Islet precursor cell (in vitro differentiated cells): Measurements from ENCODE around the gene VNN1.
"Not testable (repeated sequence)": the region's sequence is repeated elsewhere in the genome, so short reads cannot be mapped to it uniquely, and the experiment has no call there.

Experiments
- DNase-seq: peaks from one replicate; pipeline ENCODE4 v3.0.0-alpha.2; 2018

VNN1 gene

DNA sequence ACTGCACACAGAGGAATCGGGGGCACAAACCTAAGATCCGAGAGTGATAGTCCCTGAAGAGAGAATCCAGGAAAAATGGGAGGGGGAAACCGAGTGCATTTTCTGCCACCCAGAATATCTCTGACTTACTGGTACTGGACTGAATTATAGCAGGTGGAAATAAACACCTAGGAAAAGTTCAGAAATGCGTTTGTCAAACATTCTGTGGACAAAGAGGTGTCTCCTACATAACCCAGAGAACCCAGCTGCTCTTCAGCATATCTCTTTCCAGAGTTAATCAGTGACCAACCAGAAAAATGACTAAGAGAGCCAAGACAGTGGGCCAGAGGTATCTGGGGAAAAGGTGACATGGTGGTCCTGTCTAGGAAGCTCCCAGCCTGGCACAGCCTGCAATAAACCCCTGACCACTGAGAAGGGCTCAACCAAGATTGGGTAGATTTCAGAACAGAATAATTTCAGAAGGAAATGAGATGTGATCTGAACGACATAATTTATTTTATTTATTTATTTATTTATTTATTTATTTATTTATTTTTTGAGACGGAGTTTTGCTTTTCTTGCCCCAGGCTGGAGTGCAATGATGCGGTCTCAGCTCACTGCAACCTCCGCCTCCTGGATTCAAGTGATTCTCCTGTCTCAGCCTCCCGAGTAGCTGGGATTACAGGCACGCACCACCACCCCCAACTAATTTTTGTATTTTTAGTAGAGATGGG, 6.0 kb upstream of the VNN1 start:
- no peak for DNase-seq

DNA sequence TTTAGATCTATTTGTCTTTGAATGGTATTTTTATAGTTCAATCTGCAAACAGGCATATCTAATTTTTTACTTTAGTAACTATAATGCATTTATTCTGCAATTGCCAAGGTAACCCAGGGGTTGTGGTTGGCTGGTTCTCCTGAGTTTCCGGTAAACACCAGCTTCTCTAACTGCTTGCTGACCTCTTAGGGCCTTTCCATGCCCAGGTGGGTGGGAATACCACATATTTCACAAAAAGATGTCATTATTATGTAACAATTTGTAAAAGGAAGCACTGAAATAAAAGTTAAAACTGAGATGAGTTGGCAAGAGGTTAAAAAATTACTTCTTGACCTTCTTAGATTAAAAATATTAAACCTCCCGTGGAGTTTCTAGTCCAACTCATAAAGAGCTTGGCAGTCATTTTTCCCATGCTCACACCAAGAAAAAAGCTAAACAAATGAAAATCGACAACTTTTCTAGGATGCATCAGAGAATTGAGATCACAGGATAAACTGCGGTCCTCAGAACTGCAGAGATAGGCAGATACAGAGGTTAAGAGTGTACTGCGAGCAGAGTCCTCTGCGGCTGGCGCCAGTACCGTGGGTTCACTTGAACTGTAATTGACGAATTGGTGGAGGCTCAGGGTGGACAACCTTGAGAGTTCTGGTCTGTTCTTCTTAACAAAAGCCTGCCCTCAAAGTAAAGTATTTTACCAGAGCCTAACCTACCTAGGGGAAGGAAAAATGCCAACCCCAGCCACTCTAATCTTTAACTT, 2.2 kb upstream of the VNN1 start:
- no peak for DNase-seq

GRCh38 chr6:132715204-132715603, 1.3 kb upstream of the VNN1 start:
- DNase-seq: peak; percentile 89

DNA sequence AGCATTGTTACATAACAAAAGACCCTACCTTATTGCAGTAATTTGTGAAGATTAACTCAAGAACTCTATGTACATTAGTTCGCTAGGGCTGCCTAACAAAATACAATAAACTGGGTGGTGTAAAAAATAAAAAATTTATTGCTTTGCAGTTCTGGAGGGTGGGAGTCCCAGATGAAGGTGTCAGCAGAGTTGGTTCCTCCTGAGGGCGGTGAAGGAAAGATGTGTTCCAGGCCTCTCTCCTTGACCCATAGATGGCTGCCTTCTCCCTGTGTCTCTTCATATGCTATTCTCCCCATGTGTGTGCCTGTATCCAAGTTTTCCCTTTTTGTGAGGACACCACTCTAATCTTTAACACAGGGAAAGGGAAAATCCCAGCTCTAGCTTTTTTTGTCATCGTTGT, 305 bp upstream of the VNN1 start:
- no peak for DNase-seq

- no peak for DNase-seq
These were observed 1.5 kb downstream of the VNN1 start for GRCh38 chr6:132712366-132712765.

DNA sequence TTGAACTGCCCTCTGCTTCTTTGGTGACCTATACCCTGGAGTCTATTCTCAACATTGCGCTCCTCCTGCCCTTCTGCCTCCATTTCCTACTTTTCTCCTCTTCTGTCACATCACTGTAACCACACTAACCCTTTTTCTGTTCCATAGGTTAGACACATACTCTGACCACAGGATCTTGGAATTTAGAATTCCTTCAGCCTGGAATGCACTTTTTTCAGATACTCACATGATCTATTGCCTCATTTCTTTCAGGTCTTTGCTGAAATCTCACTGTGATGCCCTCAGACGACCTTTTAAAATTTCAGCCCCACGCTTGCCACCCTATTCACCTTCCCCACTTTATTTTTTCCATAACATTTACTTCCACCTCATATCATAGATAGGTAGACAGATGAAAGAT, 5.1 kb downstream of the VNN1 start:
- no peak for DNase-seq

- no peak for DNase-seq
These were observed 5.9 kb downstream of the VNN1 start for GRCh38 chr6:132708002-132708401.

DNA sequence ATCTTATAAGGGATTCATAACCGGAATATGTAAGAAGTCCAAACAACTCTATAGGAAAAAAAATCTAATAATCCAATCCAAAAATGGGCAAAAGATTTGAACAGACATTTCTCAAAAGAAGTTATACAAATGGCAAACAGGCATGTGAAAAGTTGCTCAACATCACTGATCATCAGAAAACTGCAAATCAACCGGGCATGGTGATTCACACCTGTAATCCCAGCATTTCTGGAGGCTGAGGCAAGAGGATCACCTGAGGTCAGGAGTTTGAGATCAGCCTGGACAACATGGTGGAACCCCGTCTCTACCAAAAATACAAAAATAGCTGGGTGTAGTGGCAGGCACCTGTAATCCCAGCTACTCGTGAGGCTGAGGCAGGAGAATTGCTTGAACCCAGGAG, 7.1 kb downstream of the VNN1 start:
- not testable (repeated sequence) for DNase-seq

DNA sequence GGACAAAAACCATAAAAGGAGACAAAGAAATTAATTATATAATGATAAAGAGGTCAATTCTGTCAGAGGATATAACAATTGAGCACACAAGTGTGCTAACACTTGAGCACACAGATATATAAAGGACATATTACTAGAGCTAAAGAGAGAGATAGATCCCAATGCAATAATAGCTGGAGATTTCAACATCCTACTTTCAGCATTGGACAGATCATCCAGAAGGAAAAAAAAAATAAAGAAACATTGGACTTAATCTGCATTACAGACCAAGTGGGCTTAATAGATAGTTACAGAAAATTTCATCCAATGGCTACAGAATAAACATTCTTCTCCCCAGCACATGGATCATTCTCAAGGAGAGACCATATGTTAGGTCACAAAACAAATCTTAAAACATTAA, 9.9 kb downstream of the VNN1 start:
- DNase-seq: no peak

GRCh38 chr6:132698608-132699007, 15.2 kb downstream of the VNN1 start:
- DNase-seq: no peak

DNA sequence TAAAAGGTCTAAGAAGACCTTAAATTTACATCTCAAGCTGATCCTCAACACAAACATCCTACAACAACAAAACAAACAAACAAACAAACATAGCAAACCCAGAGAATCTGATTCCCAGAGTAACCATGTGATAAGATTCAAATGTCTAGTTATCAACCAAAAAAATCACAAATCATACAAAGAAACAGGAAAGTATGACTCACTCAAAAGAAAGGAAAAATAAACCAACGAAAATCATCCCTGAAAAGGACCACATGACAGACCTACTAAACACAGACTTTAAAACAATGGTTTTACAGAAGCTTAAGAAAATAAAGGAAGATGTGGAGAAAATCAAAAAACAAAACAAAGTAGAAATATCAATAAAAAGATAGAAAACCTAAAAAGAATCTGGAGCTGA, 18.1 kb downstream of the VNN1 start:
- no peak for DNase-seq

- no peak for DNase-seq
These were observed 20.4 kb downstream of the VNN1 start for GRCh38 chr6:132693478-132693877.

GRCh38 chr6:132690678-132691077, 23.2 kb downstream of the VNN1 start:
- DNase-seq: no peak

GRCh38 chr6:132687306-132687705, 26.5 kb downstream of the VNN1 start:
- no peak for DNase-seq

- DNase-seq: no peak
These were observed 27.3 kb downstream of the VNN1 start for GRCh38 chr6:132686531-132686930.

DNA sequence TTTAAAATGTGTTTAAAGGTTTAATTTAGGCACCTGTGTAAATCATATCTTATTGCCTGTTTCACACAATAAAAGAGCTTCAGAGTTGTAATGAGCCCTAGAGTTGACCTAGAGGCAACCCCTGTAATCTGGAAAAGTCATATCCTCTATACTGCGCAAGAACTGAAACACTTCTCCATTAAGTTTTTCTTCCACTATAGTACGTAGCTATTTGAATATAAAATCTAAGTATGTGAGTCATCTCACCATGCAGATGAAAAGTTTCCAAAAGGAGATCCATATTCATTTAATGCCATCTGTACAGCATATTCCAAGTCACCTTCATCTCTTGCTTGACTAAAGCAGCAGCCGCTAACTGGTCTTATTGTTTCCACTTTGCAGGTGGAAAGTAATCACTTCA, 28.8 kb downstream of the VNN1 start:
- no peak for DNase-seq

GRCh38 chr6:132684272-132684671, 29.6 kb downstream of the VNN1 start:
- DNase-seq: no peak

DNA sequence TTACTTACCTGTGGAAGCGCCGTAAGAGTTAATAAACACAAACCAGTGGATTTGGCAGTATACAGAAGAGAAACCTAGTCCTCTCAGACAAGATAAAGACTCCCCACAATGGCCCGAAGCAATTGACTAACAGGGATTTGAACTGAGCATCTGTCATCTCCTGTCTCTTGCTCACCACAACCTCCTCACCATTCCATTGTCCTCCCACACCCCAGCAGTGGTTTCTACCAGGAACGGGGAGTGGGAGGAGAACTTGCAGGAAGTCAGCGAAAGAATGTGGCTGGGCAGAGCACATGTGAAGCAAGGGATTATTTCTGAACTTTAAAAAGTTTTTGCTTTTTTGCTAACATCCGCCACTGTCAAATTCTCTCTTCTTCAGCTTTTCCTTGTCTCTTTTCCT, 30.3 kb downstream of the VNN1 start:
- DNase-seq: peak; percentile 62

- DNase-seq: not testable (repeated sequence)
These were observed 34.8 kb downstream of the VNN1 start for GRCh38 chr6:132679094-132679493.

- DNase-seq: no peak
These were observed 38.1 kb downstream of the VNN1 start for GRCh38 chr6:132675749-132676148.

- peak; percentile 58 for DNase-seq
These were observed 38.9 kb downstream of the VNN1 start for GRCh38 chr6:132675002-132675401.

DNA sequence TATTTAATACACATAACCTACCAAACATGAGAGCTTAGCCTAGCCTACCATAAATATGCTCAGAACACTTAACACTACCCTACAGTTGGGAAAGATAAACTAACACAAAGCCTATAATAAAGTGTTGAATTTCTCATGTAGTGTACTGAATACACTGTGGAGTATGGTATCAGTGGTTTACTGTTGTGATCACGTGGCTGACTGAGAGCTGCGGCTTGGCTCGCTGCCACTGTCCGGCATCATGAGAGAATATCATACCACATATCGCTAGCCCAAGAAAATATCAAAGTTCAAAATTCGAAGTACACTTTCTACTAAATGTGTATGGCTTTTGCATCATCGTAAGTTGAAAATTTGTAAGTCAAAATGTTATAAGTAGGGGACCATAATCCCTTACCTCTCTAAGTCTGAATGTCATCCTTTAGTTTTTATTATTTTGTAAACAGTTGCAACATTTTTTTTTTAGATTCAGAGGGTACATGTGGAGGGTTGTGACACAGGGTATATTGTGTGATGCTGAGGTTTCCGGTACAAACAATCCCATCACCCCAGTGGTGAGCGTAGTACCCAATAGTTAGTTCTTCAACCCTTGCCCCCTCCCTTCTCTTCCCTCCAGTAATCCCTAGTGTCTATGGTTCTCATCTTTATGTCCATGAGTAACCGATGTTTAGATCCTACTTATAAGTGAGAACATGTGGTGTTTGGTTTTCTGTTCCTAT, 40.3 kb downstream of the VNN1 start:
- DNase-seq: no peak

DNA sequence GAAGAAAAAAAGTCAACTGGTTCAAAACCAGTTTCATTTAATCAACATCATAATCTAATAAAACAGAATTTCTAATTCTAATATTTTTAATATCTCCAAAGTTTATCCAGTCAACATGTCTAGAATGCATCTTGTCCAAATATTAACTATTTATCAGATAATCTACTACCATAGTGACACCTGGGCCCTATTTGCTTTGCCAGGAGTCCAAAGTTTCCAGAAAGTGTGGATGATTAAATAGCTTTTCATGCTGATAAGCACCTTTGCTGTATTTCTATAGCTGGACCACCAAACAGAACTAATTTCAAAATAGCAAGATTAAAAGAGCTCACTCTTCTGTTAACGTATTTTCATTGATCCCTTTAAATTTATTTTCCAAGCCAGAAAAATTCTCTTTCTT, 42.6 kb downstream of the VNN1 start:
- DNase-seq: no peak

- DNase-seq: no peak
These were observed 44.1 kb downstream of the VNN1 start for GRCh38 chr6:132669690-132670291.
